HCT116 (cell line): ENCODE results near the gene COQ3. TPM values are rescaled to one million over a fixed set of nuclear protein-coding genes. Genes with fewer than 3 reads are reported as not detected.

ENCODE experiments used
- ATAC-seq: fragments of 200-7000 bp; cut with Tn5 transposase; 2 replicates; pipeline ENCODE4 v1.9.1; 2020; ENCODE audit warnings: mild to moderate bottlenecking, moderate library complexity
- BruUV-seq: library from RNA; stranded (reverse); fragments of 400-500 nt; replicated peaks from 2 replicates; lab custom pipeline; 2021; lab: Mats Ljungman, UMichigan
- CTCF ChIA-PET: fragments of 300-600 bp; sonication (Branson Sonifier 250); formaldehyde crosslinking; loops from one replicate; lab custom pipeline; 2021; ENCODE audit warnings: antibody characterized with exemption; lab: Charles Lee
- POLR2A ChIA-PET: fragments of 300-600, 350-600 bp; sonication (Branson Sonifier 250); formaldehyde crosslinking; loops from one replicate; lab custom pipeline; 2021; ENCODE audit warnings: antibody characterized with exemption; lab: Charles Lee
- RAD21 ChIA-PET, 2 experiments: fragments of 300-600 bp; sonication (Branson Sonifier 250); formaldehyde crosslinking; loops; one replicate each; lab custom pipeline; 2023; ENCODE audit warnings: low total read pairs in 2 of 2; ENCODE audit not compliant: uncharacterized antibody in 2 of 2, unreplicated experiment in 2 of 2, low non-redundant PET in 1 of 2; lab: Charles Lee
- DNase-seq: peaks from one replicate; pipeline ENCODE4 v3.0.0-alpha.2; 2010; ENCODE audit warnings: low read depth, low spot score
- H2AFZ ChIP-seq: fragments of 200-600 bp; shearing (Covaris generic), sonication (generic); 2 replicates; pipeline ENCODE4 v1.6.1; 2017; ENCODE audit warnings: low read depth, mixed run types, mixed read lengths, antibody characterized with exemption, low read length; ENCODE audit not compliant: poor library complexity, severe bottlenecking
- H3K27ac ChIP-seq: 2 replicates; pipeline ENCODE4 v1.5.1; 2012; ENCODE audit warnings: low read depth, low read length
- H3K27me3 ChIP-seq: fragments of 200-600 bp; sonication (generic); 2 replicates; pipeline ENCODE4 v1.6.1; 2016; ENCODE audit warnings: mixed run types, low read length, mixed read lengths; ENCODE audit not compliant: insufficient read depth
- H3K36me3 ChIP-seq, 2 experiments: fragments of 200-500 bp in 1 of 2; fragments of 200-600 bp in 1 of 2; sonication (Bioruptor generic) in 1 of 2; sonication (generic) in 1 of 2; 2 replicates each; pipeline versions ENCODE4 v1.5.1 to v1.6.1; 2014 to 2016; ENCODE audit warnings: low read length in 2 of 2, inconsistent platforms in 1 of 2, mixed read lengths in 1 of 2, mixed run types in 1 of 2; ENCODE audit not compliant: insufficient read depth in 2 of 2, control insufficient read depth in 1 of 2
- H3K4me1 ChIP-seq, 2 experiments: fragments of 200-600 bp in 1 of 2; sonication (generic) in 1 of 2; 2 replicates each; pipeline versions ENCODE4 v1.5.1 to v1.6.1; 2012 to 2017; ENCODE audit warnings: low read length in 2 of 2, inconsistent platforms in 1 of 2, mild to moderate bottlenecking in 1 of 2, mixed read lengths in 1 of 2, mixed run types in 1 of 2, moderate library complexity in 1 of 2; ENCODE audit not compliant: insufficient read depth in 2 of 2, control insufficient read depth in 1 of 2
- H3K4me2 ChIP-seq: fragments of 200-600 bp; sonication (generic); 2 replicates; pipeline ENCODE4 v1.6.1; 2017; ENCODE audit warnings: mixed run types, low read length, mixed read lengths
- H3K4me3 ChIP-seq, 2 experiments: fragments of 200-600 bp in 1 of 2; sonication (generic) in 1 of 2; replicated peaks in 1 of 2; 2 replicates each; pipeline ENCODE4 v1.5.1; 2011 to 2016; ENCODE audit warnings: low read length in 2 of 2, control low read depth in 1 of 2, low read depth in 1 of 2, mild to moderate bottlenecking in 1 of 2, mixed read lengths in 1 of 2, mixed run types in 1 of 2
- H3K79me2 ChIP-seq: fragments of 200-600 bp; sonication (generic); 2 replicates; pipeline ENCODE4 v1.6.1; 2017; ENCODE audit warnings: mild to moderate bottlenecking, mixed run types, low read length, moderate library complexity, mixed read lengths; ENCODE audit not compliant: insufficient read depth
- H3K9ac ChIP-seq: fragments of 200-600 bp; sonication (generic); 2 replicates; pipeline ENCODE4 v1.6.1; 2016; ENCODE audit warnings: low read length, mixed read lengths
- H3K9me2 ChIP-seq: fragments of 200-600 bp; sonication (generic), shearing (Covaris generic); 2 replicates; pipeline ENCODE4 v1.6.1; 2017; ENCODE audit warnings: mixed run types, mild to moderate bottlenecking, moderate library complexity; ENCODE audit not compliant: insufficient read depth
- H3K9me3 ChIP-seq, 2 experiments: fragments of 200-500 bp in 1 of 2; fragments of 200-600 bp in 1 of 2; sonication (Bioruptor generic) in 1 of 2; sonication (generic) in 1 of 2; 2 replicates each; pipeline ENCODE4 v1.6.1; 2014 to 2017; ENCODE audit warnings: low read length in 2 of 2, mixed read lengths in 2 of 2, inconsistent platforms in 1 of 2, low read depth in 1 of 2, mild to moderate bottlenecking in 1 of 2, mixed run types in 1 of 2, moderate library complexity in 1 of 2; ENCODE audit not compliant: control insufficient read depth in 1 of 2, insufficient read depth in 1 of 2
- H4K20me1 ChIP-seq: fragments of 200-600 bp; sonication (generic), shearing (Covaris generic); 2 replicates; pipeline ENCODE4 v1.6.1; 2017; ENCODE audit warnings: mixed run types, mild to moderate bottlenecking, moderate library complexity; ENCODE audit not compliant: insufficient read depth
- CBX3 ChIP-seq: IDR thresholded peaks from 2 replicates; pipeline ENCODE4 v1.6.1; 2012; ENCODE audit warnings: low read depth
- CEBPB ChIP-seq: IDR thresholded peaks from 2 replicates; pipeline ENCODE4 v1.6.1; 2012; ENCODE audit warnings: low read depth
- EZH2 ChIP-seq: fragments of 200-600 bp; sonication (generic); IDR thresholded peaks from 2 replicates; pipeline ENCODE4 v1.6.1; 2017; ENCODE audit warnings: antibody characterized with exemption, mixed run types
- FOSL1 ChIP-seq: IDR thresholded peaks from 2 replicates; pipeline ENCODE4 v1.6.1; 2012; ENCODE audit warnings: low read depth
- JUND ChIP-seq: IDR thresholded peaks from 2 replicates; pipeline ENCODE4 v1.6.1; 2012
- SIN3A ChIP-seq: IDR thresholded peaks from 2 replicates; pipeline ENCODE4 v1.6.1; 2012; ENCODE audit warnings: low read depth
- ZFX ChIP-seq: fragments of 450-650 bp; IDR thresholded peaks from 2 replicates; pipeline ENCODE4 v1.6.1; 2017
- ZNF274 ChIP-seq: fragments of 200-500 bp; sonication (Bioruptor generic); IDR thresholded peaks from 2 replicates; pipeline ENCODE4 v1.6.1; 2014; ENCODE audit warnings: mild to moderate bottlenecking, low read depth, low read length, inconsistent platforms
- intact Hi-C: fragments of 100-400 bp; cut with micrococcal nuclease; formaldehyde crosslinking; loops from 2 replicates; pipeline ENCODE4 v1.10.0; 2022
- total RNA-seq: library from RNA; stranded (reverse); gene quantifications from one replicate; pipeline ENCODE4 v1.2.1, GENCODE V29; 2021; ENCODE audit not compliant: unreplicated experiment
- TF ChIP-seq, protein P1 (sequence below), 3 experiments: fragments of 200-600 bp in 1 of 3; sonication (generic) in 1 of 3; IDR thresholded peaks in 2 of 3; conservative IDR thresholded peaks in 1 of 3; 2 replicates each; pipeline ENCODE4 v1.5.1; 2012 to 2017; ENCODE audit warnings: low read depth in 2 of 3, low read length in 2 of 3, antibody characterized with exemption in 1 of 3, borderline replicate concordance in 1 of 3, control low read depth in 1 of 3, mild to moderate bottlenecking in 1 of 3, mixed read lengths in 1 of 3, mixed run types in 1 of 3, moderate library complexity in 1 of 3; ENCODE audit not compliant: insufficient read depth in 1 of 3
- TF ChIP-seq, protein P2 (sequence below): IDR thresholded peaks from 2 replicates; pipeline ENCODE4 v1.6.1; 2012
- TF ChIP-seq, protein P3 (sequence below): IDR thresholded peaks from 2 replicates; pipeline ENCODE4 v1.6.1; 2011; ENCODE audit warnings: mild to moderate bottlenecking, low read length, moderate library complexity; ENCODE audit not compliant: insufficient replicate concordance; ENCODE audit errors: extremely low read depth

Gene COQ3
- total RNA-seq, 1 experiment from 2014 or later = 19.0 TPM

DNA sequence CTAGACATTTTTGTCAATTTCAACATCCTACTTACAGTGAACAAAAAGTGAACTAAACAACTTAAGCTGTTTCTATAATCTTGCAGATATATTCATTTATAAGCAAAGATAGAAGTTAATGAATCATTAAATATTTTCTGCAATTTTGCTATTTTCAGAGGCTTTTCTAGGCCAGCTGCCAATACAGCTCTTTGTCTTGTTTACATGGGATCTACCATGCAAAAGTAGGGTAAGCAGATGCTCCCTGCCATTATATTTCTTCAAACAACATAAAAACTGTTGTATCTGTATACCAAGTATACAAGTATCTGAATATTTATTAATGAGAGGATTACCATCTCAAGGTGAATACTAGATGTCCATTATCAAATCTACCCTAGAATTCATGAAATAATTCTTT is 15.7 kb upstream of the COQ3 start:
- RAD21 ChIA-PET = no interaction called here
- CTCF ChIA-PET = interaction anchor here (1.2 kb wide), 1 partner anchor 75 kb away, joined by 3 read pairs; no protein-coding TSS in a partner anchor
- ATAC-seq = no peak
- no peak for DNase-seq
- BruUV-seq = no TSS peak
- Histone ChIP-seq H3K27ac (no peak overlapping the region), H3K9ac (no peak overlapping the region), H3K4me2 (no peak overlapping the region), H3K27me3 (no peaks in the 10 kb centered on the region), H3K79me2 (peaks cover 74% of the 10 kb centered on the region), H3K4me1 (no peaks in the 10 kb centered on the region), H3K4me3 (no peak overlapping the region), H3K36me3 (peaks cover 43 to 47% of the 10 kb centered on the region in 2 experiments), H3K9me3 (no peaks in the 10 kb centered on the region), H4K20me1 (0 out of 2 replicates have a peak, but pooled peaks cover 3% of the 10 kb centered on the region), H3K9me2 (no peaks in the 10 kb centered on the region)
- POLR2A ChIA-PET = no interaction called here
- intact Hi-C loops = no loop called here
- TF ChIP-seq JUND = no peak
- no peak for TF ChIP-seq FOSL1
- TF ChIP-seq, protein P1, sequence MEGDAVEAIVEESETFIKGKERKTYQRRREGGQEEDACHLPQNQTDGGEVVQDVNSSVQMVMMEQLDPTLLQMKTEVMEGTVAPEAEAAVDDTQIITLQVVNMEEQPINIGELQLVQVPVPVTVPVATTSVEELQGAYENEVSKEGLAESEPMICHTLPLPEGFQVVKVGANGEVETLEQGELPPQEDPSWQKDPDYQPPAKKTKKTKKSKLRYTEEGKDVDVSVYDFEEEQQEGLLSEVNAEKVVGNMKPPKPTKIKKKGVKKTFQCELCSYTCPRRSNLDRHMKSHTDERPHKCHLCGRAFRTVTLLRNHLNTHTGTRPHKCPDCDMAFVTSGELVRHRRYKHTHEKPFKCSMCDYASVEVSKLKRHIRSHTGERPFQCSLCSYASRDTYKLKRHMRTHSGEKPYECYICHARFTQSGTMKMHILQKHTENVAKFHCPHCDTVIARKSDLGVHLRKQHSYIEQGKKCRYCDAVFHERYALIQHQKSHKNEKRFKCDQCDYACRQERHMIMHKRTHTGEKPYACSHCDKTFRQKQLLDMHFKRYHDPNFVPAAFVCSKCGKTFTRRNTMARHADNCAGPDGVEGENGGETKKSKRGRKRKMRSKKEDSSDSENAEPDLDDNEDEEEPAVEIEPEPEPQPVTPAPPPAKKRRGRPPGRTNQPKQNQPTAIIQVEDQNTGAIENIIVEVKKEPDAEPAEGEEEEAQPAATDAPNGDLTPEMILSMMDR (IDR thresholded peaks at IDR 0.05 in 2 of 3, conservative IDR thresholded peaks at IDR 0.05 in 1 of 3; ENCODE audit: borderline replicate concordance in 1 of 3, insufficient read depth in 1 of 3, low read depth in 2 of 3, low read length in 2 of 3) = no peak
- TF ChIP-seq ZFX = no peak
- TF ChIP-seq SIN3A = no peak
- no peak for TF ChIP-seq ZNF274
- TF ChIP-seq, protein P2, sequence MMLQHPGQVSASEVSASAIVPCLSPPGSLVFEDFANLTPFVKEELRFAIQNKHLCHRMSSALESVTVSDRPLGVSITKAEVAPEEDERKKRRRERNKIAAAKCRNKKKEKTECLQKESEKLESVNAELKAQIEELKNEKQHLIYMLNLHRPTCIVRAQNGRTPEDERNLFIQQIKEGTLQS = no peak
- no peak for TF ChIP-seq CEBPB
- TF ChIP-seq, all 23 proteins: peak for 0
- no peak overlapping the region for H2AFZ ChIP-seq

- H3K9me2 ChIP-seq = no peaks in the 10 kb centered on the region
- ChIA-PET POLR2A (interaction anchor here (0.7 kb wide), 1 partner anchor 13 kb away, joined by 5 read pairs; no protein-coding TSS in a partner anchor), RAD21 (no interaction called here), CTCF (no interaction called here)
- no peak overlapping the region for H3K9ac ChIP-seq
- H4K20me1 ChIP-seq = no peaks in the 10 kb centered on the region
- no peak overlapping the region for H3K4me2 ChIP-seq
- H2AFZ ChIP-seq = no peak overlapping the region
- no peaks in the 10 kb centered on the region for H3K4me1 ChIP-seq
- BruUV-seq = no TSS peak
- H3K27ac ChIP-seq = no peak overlapping the region
- DNase-seq = no peak
- intact Hi-C loops = no loop called here
- H3K27me3 ChIP-seq = no peaks in the 10 kb centered on the region
- peaks cover 60 to 64% of the 10 kb centered on the region in 2 experiments for H3K36me3 ChIP-seq
- H3K4me3 ChIP-seq = no peak overlapping the region
- peaks cover 48% of the 10 kb centered on the region for H3K79me2 ChIP-seq
- no peaks in the 10 kb centered on the region for H3K9me3 ChIP-seq
- no peak for ATAC-seq
- TF ChIP-seq, protein P3, sequence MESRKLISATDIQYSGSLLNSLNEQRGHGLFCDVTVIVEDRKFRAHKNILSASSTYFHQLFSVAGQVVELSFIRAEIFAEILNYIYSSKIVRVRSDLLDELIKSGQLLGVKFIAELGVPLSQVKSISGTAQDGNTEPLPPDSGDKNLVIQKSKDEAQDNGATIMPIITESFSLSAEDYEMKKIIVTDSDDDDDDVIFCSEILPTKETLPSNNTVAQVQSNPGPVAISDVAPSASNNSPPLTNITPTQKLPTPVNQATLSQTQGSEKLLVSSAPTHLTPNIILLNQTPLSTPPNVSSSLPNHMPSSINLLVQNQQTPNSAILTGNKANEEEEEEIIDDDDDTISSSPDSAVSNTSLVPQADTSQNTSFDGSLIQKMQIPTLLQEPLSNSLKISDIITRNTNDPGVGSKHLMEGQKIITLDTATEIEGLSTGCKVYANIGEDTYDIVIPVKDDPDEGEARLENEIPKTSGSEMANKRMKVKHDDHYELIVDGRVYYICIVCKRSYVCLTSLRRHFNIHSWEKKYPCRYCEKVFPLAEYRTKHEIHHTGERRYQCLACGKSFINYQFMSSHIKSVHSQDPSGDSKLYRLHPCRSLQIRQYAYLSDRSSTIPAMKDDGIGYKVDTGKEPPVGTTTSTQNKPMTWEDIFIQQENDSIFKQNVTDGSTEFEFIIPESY = no peak
- no peak for TF ChIP-seq EZH2
- no peak for TF ChIP-seq CBX3
Observed at GRCh38 chr6:99407076-99407475, 13.1 kb upstream of the COQ3 start.
